ACHN (cell line): ENCODE results near the gene TNS3.

Source experiments
- DNase-seq: peaks from one replicate; pipeline ENCODE4 v3.0.0-alpha.2; 2015
- in situ Hi-C: cut with HindIII; loops from 2 replicates; pipeline ENCODE4 v1.10.0; 2017; ENCODE audit warnings: low sequenced_read_pairs, low pct_ligation_motif_present, low pct_unique_long_range_greater_than_20kb

Gene TNS3

GRCh38 chr7:47244692-47245091 is 337.2 kb downstream of the TNS3 start:
- DNase-seq, result no peak
- in situ Hi-C loops, result no loop called here

GRCh38 chr7:47241112-47242065 is 340.5 kb downstream of the TNS3 start:
- in situ Hi-C loops, result no loop called here
- peak; percentile 50 for DNase-seq

- DNase-seq, result no peak
- in situ Hi-C loops, result no loop called here
Measured at GRCh38 chr7:47239931-47240421, 341.9 kb downstream of the TNS3 start.

GRCh38 chr7:47239034-47239433 is 342.9 kb downstream of the TNS3 start:
- DNase-seq, result no peak
- in situ Hi-C loops, result no loop called here

- no peak for DNase-seq
- in situ Hi-C loops, result no loop called here
Measured at GRCh38 chr7:47236480-47237129, 345.3 kb downstream of the TNS3 start.

GRCh38 chr7:47233996-47234395 is 347.9 kb downstream of the TNS3 start:
- DNase-seq, result no peak
- in situ Hi-C loops, result no loop called here

GRCh38 chr7:47232751-47233412 is 349.0 kb downstream of the TNS3 start:
- in situ Hi-C loops, result no loop called here
- DNase-seq, result peak; percentile 37

GRCh38 chr7:47231627-47232026 is 350.3 kb downstream of the TNS3 start:
- in situ Hi-C loops, result no loop called here
- no peak for DNase-seq

GRCh38 chr7:47231032-47231431 is 350.9 kb downstream of the TNS3 start:
- DNase-seq, result no peak
- in situ Hi-C loops, result no loop called here

GRCh38 chr7:47228386-47229014 is 353.4 kb downstream of the TNS3 start:
- in situ Hi-C loops, result no loop called here

GRCh38 chr7:47227762-47228177 is 354.1 kb downstream of the TNS3 start:
- in situ Hi-C loops, result no loop called here

More at GRCh38 chr7:47228386-47229014, 353.4 kb downstream of the TNS3 start:
- DNase-seq, result peak; percentile 50

GRCh38 chr7:47226696-47227095 is 355.2 kb downstream of the TNS3 start:
- in situ Hi-C loops, result no loop called here

More at GRCh38 chr7:47227762-47228177, 354.1 kb downstream of the TNS3 start:
- DNase-seq, result peak; percentile 86

GRCh38 chr7:47225387-47226131 is 356.4 kb downstream of the TNS3 start:
- in situ Hi-C loops, result no loop called here
- no peak for DNase-seq

More at GRCh38 chr7:47226696-47227095, 355.2 kb downstream of the TNS3 start:
- no peak for DNase-seq
